Activated CD4-positive, alpha-beta T cell treated with anti-CD3 and anti-CD28 coated beads, Interleukin-2, amount 50 U/mL, for 16 hours (primary cell): ENCODE measurements around the gene AANAT.

ENCODE experiments used
- DNase-seq: peaks from one replicate; pipeline ENCODE4 v3.0.0-alpha.2; 2020

The AANAT gene

GRCh38 chr17:76469076-76469990 is 1.9 kb downstream of the AANAT start:
- no peak for DNase-seq

GRCh38 chr17:76469991-76470739 is 2.8 kb downstream of the AANAT start:
- DNase-seq, result no peak

- no peak for DNase-seq
These were observed 4.3 kb downstream of the AANAT start for GRCh38 chr17:76471498-76472257.

- no peak for DNase-seq
These were observed 4.8 kb downstream of the AANAT start for GRCh38 chr17:76472258-76472645.

- no peak for DNase-seq
These were observed 5.3 kb downstream of the AANAT start for GRCh38 chr17:76472726-76473125.

GRCh38 chr17:76473541-76473985 is 6.2 kb downstream of the AANAT start:
- no peak for DNase-seq

- DNase-seq, result no peak
These were observed 6.8 kb downstream of the AANAT start for GRCh38 chr17:76474238-76474637.

- DNase-seq, result no peak
These were observed 7.5 kb downstream of the AANAT start for GRCh38 chr17:76474894-76475293.

GRCh38 chr17:76475302-76475701 is 7.9 kb downstream of the AANAT start:
- DNase-seq, result no peak

GRCh38 chr17:76476736-76477135 is 9.3 kb downstream of the AANAT start:
- no peak for DNase-seq

- no peak for DNase-seq
These were observed 10.2 kb downstream of the AANAT start for GRCh38 chr17:76477576-76477975.

- DNase-seq, result no peak
These were observed 10.7 kb downstream of the AANAT start for GRCh38 chr17:76478097-76478496.

- no peak for DNase-seq
These were observed 11.5 kb downstream of the AANAT start for GRCh38 chr17:76478730-76479514.

GRCh38 chr17:76479515-76480060 is 12.2 kb downstream of the AANAT start:
- DNase-seq, result no peak

- DNase-seq, result no peak
These were observed 13.2 kb downstream of the AANAT start for GRCh38 chr17:76480632-76481031.

- no peak for DNase-seq
These were observed 13.8 kb downstream of the AANAT start for GRCh38 chr17:76481071-76481655.

- no peak for DNase-seq
These were observed 16.9 kb downstream of the AANAT start for GRCh38 chr17:76484228-76484725.

GRCh38 chr17:76485569-76485968 is 18.2 kb downstream of the AANAT start:
- DNase-seq, result no peak

- no peak for DNase-seq
These were observed 20.2 kb downstream of the AANAT start for GRCh38 chr17:76487451-76488192.

- no peak for DNase-seq
These were observed 22.8 kb downstream of the AANAT start for GRCh38 chr17:76490112-76490710.
